CD4-positive, alpha-beta T cell (primary cell): Measurements from ENCODE around the gene SLC38A1. TPM values are rescaled to one million over a fixed set of nuclear protein-coding genes. Genes with fewer than 3 reads are reported as not detected.

ENCODE experiments used
- ATAC-seq: fragments of 200-7000 bp; cut with Tn5 transposase; one replicate; pipeline ENCODE4 v1.10.0; 2022; ENCODE audit warnings: mild to moderate bottlenecking; ENCODE audit not compliant: poor library complexity
- CTCF ChIA-PET: fragments of 350-600 bp; sonication (Branson Sonifier 250); formaldehyde crosslinking; loops from one replicate; lab custom pipeline; 2021; ENCODE audit warnings: antibody characterized with exemption, inconsistent platforms; lab: Charles Lee
- POLR2A ChIA-PET: fragments of 350-600 bp; sonication (Branson Sonifier 250); formaldehyde crosslinking; loops from one replicate; lab custom pipeline; 2021; ENCODE audit warnings: antibody characterized with exemption, inconsistent platforms; lab: Charles Lee
- DNase-seq, 14 experiments: peaks; one replicate each; pipeline ENCODE4 v3.0.0-alpha.2; 2013 to 2020; ENCODE audit warnings: mixed read lengths in 2 of 14
- H3K27ac ChIP-seq, 2 donors: one replicate each; pipeline versions ENCODE4 v1.5.1 to v1.7.0; 2013; ENCODE audit warnings: low read length in 2 of 2, low read depth in 1 of 2, mild to moderate bottlenecking in 1 of 2
- H3K27me3 ChIP-seq, 2 experiments: 1 replicate in 1 of 2; 2 replicates in 1 of 2; pipeline versions ENCODE4 v1.6.1 to v1.7.0; 2013; ENCODE audit warnings: low read length in 2 of 2, control low read depth in 1 of 2, mild to moderate bottlenecking in 1 of 2, moderate library complexity in 1 of 2; ENCODE audit not compliant: insufficient read depth in 2 of 2, control insufficient read depth in 1 of 2
- H3K36me3 ChIP-seq: one replicate; pipeline ENCODE4 v1.6.1; 2013; ENCODE audit warnings: low read length, control low read depth; ENCODE audit not compliant: insufficient read depth
- H3K4me1 ChIP-seq: one replicate; pipeline ENCODE4 v1.6.1; 2013; ENCODE audit warnings: low read length, control low read depth; ENCODE audit not compliant: insufficient read depth
- H3K4me3 ChIP-seq: one replicate; pipeline ENCODE4 v1.5.1; 2013; ENCODE audit warnings: mild to moderate bottlenecking, low read length, moderate library complexity
- H3K9me3 ChIP-seq, 2 experiments: 1 replicate in 1 of 2; 2 replicates in 1 of 2; pipeline versions ENCODE4 v1.6.1 to v1.7.0; 2013; ENCODE audit warnings: low read length in 2 of 2, mild to moderate bottlenecking in 2 of 2, control low read depth in 1 of 2, moderate library complexity in 1 of 2; ENCODE audit not compliant: control insufficient read depth in 1 of 2, insufficient read depth in 1 of 2
- H3K27ac Mint-ChIP-seq: one replicate; pipeline ENCODE4 v1.8.0; 2020; ENCODE audit warnings: mixed read lengths
- H3K27me3 Mint-ChIP-seq: one replicate; pipeline ENCODE4 v1.8.0; 2021; ENCODE audit warnings: mixed read lengths
- H3K36me3 Mint-ChIP-seq: one replicate; pipeline ENCODE4 v1.8.0; 2021; ENCODE audit warnings: low read depth, mixed read lengths
- H3K4me1 Mint-ChIP-seq: one replicate; pipeline ENCODE4 v1.8.0; 2021; ENCODE audit warnings: low read depth, mixed read lengths
- H3K4me3 Mint-ChIP-seq: one replicate; pipeline ENCODE4 v1.8.0; 2020; ENCODE audit warnings: mild to moderate bottlenecking, mixed read lengths
- H3K9me3 Mint-ChIP-seq: one replicate; pipeline ENCODE4 v1.8.0; 2020; ENCODE audit warnings: mixed read lengths
- CTCF ChIP-seq: fragments of 200-600 bp; IDR thresholded peaks from one replicate; pipeline ENCODE4 v1.8.0; 2022; ENCODE audit warnings: antibody characterized with exemption, mild to moderate bottlenecking
- intact Hi-C, 2 experiments: fragments of 100-400 bp; cut with DNase I in 1 of 2; cut with micrococcal nuclease in 1 of 2; formaldehyde crosslinking; loops; one replicate each; pipeline versions ENCODE4 v1.15.1 to v1.9.0; 2023 to 2025; cut with DNase I, micrococcal nuclease
- total RNA-seq, 174 experiments: library from RNA in 2 of 174; stranded (reverse) in 2 of 174; gene quantifications; one replicate each; pipeline ENCODE4 v1.2.3 and lab custom pipeline; 2021 to 2026

The SLC38A1 gene
- total RNA-seq, 2 experiments from 2014 or later = 327 to 346 TPM

GRCh38 chr12:46174061-46174662 is 94.7 kb downstream of the SLC38A1 start:
- intact Hi-C loops = no loop called here
- Histone ChIP-seq H3K4me3 (no peak overlapping the region), H3K9me3 (no peaks in the 10 kb centered on the region), H3K36me3 (no peaks in the 10 kb centered on the region), H3K4me1 (peaks cover 12% of the 10 kb centered on the region), H3K27ac (no peak overlapping the region), H3K27me3 (no peaks in the 10 kb centered on the region)
- no peak for TF ChIP-seq CTCF
- Mint-ChIP-seq H3K9me3 (no peaks in the 10 kb centered on the region), H3K36me3 (no peaks in the 10 kb centered on the region), H3K27ac (no peak overlapping the region), H3K4me1 (peaks cover 34% of the 10 kb centered on the region), H3K27me3 (no peaks in the 10 kb centered on the region), H3K4me3 (no peak overlapping the region)
- CTCF ChIA-PET = no interaction called here
- POLR2A ChIA-PET = interaction anchor here (1.0 kb wide), 1 partner anchor 96 kb away, joined by 4 read pairs; no protein-coding TSS in a partner anchor
- ATAC-seq (no peak), DNase-seq (no peak)

- no peaks in the 10 kb centered on the region for H3K27me3 ChIP-seq
- no peak overlapping the region for H3K27ac ChIP-seq
- Mint-ChIP-seq H3K4me1 (no peaks in the 10 kb centered on the region), H3K9me3 (no peaks in the 10 kb centered on the region), H3K27ac (no peak overlapping the region), H3K4me3 (no peak overlapping the region), H3K27me3 (no peaks in the 10 kb centered on the region), H3K36me3 (no peaks in the 10 kb centered on the region)
- ATAC-seq = no peak
- intact Hi-C loops = no loop called here
- no peaks in the 10 kb centered on the region for H3K4me1 ChIP-seq
- ChIA-PET POLR2A (interaction anchor here (1.0 to 1.1 kb wide), 2 partner anchors 9 to 98 kb away, joined by 3 to 4 read pairs; no protein-coding TSS in a partner anchor), CTCF (no interaction called here)
- H3K36me3 ChIP-seq = no peaks in the 10 kb centered on the region
- TF ChIP-seq CTCF = no peak
- H3K9me3 ChIP-seq = no peaks in the 10 kb centered on the region
- no peak overlapping the region for H3K4me3 ChIP-seq
- no peak for DNase-seq
These were observed 100.4 kb downstream of the SLC38A1 start for GRCh38 chr12:46168426-46168825.

DNA sequence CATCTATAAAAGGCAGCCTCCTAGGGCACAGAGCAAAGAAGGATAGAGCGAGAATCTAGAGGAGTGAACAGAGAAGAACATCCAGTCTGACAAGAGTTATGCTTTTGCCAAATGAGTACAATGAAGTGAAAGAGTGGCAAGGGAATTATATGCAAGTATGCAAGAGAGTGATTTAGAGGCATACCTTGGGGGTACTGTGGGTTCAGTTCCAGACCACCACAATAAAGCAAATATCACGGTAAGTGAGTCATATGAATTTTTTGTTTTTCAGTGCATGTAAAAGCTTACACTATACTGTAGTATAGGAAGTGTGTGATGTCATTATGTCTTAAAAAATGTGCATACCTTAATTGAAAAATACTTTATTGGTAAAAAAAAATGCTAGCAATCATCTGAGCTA is 101.4 kb downstream of the SLC38A1 start:
- ATAC-seq (no peak), DNase-seq (no peak)
- Mint-ChIP-seq H3K4me3 (no peak overlapping the region), H3K27me3 (no peaks in the 10 kb centered on the region), H3K27ac (no peak overlapping the region), H3K4me1 (no peaks in the 10 kb centered on the region), H3K9me3 (no peaks in the 10 kb centered on the region), H3K36me3 (no peaks in the 10 kb centered on the region)
- H3K4me3 ChIP-seq = no peak overlapping the region
- H3K36me3 ChIP-seq = no peaks in the 10 kb centered on the region
- POLR2A ChIA-PET = no interaction called here
- TF ChIP-seq CTCF = no peak
- no peaks in the 10 kb centered on the region for H3K4me1 ChIP-seq
- CTCF ChIA-PET = interaction anchor here (1.1 kb wide), 1 partner anchor 23 kb away, joined by 3 read pairs; no protein-coding TSS in a partner anchor
- H3K9me3 ChIP-seq = no peaks in the 10 kb centered on the region
- intact Hi-C loops = no loop called here
- H3K27me3 ChIP-seq = no peaks in the 10 kb centered on the region
- no peak overlapping the region for H3K27ac ChIP-seq
